RPMI7951 (cell line): ENCODE data around the gene RASGRF1. TPM values are rescaled to one million over a fixed set of nuclear protein-coding genes. Genes with fewer than 3 reads are reported as not detected.
"Not testable (repeated sequence)": the region's sequence is repeated elsewhere in the genome, so short reads cannot be mapped to it uniquely, and the experiment has no call there.

Experiments used
- DNase-seq: peaks from one replicate; pipeline ENCODE4 v3.0.0-alpha.2; 2012; ENCODE audit warnings: low read depth
- total RNA-seq: library from RNA; depleted of rRNA; stranded (reverse); fragments of >200 nt; shearing (Covaris generic); gene quantifications from 2 replicates; pipeline ENCODE4 v1.2.3, GENCODE V29; 2014

Gene RASGRF1
- total RNA-seq, 1 experiment from 2014 or later, result 8.7 TPM

DNA sequence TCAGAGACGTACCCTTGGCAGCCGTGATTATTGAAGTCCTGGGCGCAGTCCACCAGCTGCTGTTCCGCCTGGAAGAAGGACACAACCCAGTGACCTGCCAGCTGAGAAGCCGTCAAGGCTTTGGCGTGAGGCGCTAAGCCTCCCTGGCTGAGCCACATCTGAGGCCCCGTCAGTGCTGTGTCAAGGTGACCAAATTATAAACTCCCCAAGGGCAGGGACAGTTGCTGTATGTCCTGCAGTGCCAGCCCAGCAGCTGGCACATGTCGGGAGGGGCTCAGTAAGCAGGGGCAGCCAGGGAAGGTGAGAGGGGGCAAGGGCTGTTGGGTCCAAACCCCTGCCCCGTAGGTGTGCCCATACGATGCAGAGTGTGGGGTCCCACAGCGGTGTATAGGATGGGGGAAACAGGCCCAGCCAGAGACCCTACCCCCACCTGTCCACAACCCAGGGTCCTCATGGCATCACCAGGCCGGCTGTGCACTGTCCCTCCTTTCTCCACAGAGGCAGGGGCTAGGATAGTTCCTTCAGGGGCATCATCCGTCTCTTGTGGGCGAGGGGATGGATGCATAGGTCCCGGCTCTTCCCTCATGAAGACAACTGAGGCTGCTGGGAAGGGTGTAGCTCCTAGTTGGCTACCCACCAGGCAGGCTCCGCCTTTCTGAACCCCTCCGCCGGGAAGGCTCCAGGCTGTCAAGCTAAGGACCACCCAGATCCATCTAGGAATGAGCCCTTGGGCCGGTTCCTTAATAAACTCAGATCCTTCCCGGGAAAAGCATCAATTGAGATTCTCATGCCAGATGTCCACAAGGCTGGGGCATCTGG, 158.9 kb downstream of the RASGRF1 start:
- DNase-seq, result no peak

DNA sequence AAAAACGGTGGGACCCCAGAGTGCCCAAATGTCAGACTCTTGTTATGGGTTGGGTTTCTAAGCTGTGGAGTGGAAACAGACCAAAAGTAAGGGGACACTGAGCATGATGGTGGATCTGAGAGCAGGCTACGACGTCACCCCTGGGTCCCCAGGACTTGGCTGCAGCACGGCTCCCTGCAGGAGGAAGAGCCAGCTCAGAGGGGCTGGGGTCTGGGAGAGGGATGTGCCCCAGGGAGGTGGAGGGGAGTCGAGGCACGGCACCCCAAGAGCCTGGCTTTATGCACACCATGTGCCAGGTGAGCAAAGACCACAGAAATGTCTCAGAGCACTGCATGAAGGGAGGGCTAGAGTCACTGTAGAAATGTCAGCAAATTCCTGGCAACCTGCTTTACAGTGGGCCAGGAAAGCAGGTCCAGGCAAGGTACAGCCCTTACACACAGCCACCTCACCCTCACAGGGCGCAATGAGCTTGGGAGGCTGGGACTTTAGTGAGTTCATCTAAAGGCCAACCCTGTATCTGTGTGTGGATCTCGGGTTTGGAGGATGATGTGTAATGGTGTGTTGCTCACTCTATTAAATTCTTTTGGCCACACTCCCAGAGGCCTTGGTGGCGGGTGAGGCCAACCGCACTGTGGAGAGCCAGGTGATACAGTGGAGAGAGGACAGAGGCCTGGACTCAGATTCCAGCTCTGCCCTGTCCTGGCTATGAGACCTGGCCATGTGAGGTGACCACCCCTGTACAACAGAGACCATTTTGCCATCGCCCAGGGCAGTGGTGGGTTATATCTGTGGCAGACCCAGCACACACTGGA, 159.8 kb downstream of the RASGRF1 start:
- peak; percentile 95 for DNase-seq

DNA sequence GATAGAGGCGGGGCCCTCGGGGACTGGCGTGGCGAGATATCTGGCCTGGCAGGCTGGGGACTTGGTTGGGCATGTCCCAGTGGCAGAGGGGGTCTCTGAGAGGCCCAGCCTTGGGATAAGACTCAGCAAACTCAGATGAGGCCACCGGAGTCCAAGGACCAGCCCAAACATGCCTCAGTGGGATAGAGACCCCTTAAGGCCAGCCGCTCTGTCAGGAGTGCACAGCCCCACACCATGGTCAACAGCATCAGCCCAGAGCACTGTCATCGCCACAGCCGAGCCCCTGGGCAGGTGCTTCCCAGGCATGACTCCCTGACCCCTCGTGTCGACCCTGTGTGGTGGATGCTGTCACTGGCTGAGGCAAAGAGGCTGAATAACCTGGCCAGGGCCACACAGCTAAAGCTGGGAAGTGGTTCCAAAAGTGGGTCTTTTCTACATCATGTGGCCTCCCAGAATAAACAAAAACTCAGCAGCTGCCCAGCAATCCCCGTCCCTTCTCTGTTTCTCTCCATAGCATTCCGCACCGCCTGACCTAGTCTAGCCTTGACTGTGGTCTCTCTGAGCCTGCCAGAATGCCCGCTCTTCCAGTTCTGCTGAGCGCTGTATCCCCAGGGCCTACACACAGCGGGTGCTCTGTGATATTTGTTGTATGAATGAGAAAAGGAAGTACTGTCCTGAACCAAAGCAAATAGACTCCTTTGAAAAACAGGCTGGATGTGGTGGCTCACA, 160.9 kb downstream of the RASGRF1 start:
- peak; percentile 48 for DNase-seq

DNA sequence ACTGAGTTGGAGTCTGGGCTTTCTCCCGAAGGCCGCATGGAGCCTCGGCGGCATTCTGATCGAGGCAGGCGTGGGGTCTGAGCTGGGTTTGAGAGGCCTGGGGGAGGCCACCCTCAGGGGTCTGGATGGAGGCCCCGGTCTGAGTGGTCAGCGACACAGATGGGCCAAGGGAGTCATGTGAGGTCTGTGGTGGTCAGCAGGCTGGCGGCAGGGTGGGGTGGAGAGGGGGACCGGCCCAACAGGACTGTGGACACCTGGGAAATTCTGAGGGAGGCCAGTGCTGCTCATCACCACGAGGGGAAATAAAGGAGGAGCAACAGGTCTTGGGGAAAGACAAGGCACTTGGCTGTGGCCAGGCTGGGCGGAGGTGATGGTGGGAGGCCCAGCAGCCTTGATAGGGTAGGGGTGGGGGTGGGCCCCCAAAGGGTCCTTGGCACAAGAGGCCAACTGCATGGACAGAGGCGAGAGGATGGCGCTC, 161.9 kb downstream of the RASGRF1 start:
- DNase-seq, result no peak

DNA sequence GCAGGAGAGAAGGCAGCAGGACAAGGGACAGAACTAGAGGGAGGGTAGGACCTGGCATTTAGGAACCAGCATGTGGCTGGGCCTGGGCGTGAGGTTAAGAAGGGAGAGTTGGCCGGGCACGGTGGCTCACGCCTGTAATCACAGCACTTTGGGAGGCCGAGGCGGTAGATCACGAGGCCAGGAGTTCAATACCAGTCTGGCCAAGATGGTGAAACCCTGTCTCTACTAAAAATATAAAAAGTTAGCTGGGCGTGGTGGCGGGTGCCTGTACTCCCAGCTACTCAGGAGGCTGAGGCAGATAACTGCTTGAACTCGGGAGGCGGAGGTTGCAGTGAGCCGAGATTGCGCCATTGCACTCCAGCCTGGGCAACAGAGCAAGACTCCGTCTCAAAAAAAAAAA, 162.4 kb downstream of the RASGRF1 start:
- not testable (repeated sequence) for DNase-seq

DNA sequence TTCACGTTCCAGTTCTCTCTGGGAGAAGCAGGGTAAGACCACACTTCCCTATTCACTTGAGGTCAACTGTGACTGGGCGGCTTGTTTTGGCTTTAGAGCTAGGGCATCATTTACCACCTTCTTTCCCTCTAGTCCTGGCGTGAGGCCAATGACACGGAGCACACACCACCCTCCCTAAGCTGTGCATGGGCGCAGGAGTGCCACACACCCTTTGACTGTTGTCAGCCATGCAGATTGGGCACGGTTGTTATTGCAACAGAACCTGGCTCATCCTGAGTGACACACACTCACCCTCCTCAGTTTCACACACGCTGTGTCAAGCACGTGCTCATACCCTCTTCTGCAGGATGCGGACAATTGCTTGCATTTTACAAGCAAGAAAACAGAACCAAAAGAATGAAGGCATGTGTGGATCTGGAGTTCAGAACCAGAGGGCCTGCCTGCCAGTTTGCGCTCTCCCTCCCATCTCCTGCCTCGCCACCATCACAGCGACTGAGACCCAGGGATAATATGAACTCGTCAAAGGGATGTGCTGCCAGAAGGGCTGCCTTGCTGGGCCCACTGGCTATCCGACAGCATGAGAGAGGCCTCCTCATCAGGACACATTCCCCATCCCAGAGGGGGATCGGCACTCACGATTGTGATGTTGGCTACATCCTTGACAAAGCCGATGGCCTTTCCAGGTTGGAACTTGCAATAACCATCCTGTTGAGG, 163.3 kb downstream of the RASGRF1 start:
- no peak for DNase-seq

DNA sequence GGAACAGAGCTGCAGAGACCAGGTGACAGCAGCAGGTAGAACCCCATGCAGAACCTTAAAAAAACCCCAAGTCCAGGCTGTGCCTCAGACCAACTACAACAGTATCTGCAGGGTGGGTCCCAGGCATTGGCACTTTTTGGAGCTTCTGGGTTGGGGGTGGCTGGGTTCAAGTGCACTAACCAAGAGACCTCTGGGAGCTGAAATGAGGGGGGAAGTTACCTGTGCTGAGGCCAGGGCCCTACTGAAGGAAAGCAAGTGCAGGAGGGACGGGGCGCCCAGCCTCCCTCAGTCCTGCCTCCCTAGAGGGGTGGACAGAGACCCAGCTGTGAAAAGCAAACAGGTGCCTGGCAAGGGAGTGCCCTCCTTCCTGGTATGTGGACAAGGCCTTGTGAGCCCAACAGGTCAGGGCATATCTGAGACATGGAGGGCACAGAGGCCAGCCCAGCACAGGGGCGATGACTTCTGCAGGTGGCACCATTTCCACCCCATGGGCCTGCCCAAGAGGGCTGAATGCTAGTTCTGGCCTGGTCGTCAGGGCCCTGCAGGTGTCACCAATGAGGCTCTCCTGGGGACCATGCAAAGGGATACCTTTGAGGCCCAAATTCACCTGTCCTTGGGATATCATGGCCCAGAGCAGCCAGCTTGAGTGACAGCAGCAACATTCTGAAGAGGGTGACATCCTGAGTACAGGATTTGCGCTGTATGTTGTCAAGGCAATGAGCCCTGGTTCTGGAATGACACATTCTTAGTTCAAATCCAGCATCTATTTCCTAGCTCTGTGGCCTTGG, 164.4 kb downstream of the RASGRF1 start:
- no peak for DNase-seq

DNA sequence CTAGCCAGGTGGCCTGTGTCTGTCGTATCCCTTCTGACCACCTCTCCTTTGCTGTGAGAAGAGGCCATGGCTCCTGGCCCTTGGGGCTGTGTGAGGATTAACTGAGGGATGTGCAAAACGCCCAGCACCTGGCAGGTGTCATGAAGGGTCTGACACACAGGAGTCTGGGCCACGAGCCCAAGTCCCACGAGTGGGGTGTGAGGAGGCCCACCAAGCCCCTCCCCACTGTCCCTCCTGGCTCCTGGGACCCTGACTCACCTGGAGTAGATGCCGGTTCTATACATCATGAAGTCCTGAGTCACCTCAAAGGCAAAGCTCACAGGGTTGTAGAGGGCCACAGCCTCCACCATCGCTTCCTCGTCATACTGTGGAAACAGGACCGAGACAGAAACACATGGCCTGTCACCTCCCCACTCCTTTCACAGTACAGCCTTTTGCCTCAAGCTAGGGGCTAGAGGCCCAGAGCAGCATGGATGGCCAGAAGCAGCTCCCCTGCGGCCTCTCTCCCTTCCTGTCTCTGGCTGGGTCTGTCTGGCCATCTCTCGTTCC, 165.4 kb downstream of the RASGRF1 start:
- DNase-seq, result no peak

DNA sequence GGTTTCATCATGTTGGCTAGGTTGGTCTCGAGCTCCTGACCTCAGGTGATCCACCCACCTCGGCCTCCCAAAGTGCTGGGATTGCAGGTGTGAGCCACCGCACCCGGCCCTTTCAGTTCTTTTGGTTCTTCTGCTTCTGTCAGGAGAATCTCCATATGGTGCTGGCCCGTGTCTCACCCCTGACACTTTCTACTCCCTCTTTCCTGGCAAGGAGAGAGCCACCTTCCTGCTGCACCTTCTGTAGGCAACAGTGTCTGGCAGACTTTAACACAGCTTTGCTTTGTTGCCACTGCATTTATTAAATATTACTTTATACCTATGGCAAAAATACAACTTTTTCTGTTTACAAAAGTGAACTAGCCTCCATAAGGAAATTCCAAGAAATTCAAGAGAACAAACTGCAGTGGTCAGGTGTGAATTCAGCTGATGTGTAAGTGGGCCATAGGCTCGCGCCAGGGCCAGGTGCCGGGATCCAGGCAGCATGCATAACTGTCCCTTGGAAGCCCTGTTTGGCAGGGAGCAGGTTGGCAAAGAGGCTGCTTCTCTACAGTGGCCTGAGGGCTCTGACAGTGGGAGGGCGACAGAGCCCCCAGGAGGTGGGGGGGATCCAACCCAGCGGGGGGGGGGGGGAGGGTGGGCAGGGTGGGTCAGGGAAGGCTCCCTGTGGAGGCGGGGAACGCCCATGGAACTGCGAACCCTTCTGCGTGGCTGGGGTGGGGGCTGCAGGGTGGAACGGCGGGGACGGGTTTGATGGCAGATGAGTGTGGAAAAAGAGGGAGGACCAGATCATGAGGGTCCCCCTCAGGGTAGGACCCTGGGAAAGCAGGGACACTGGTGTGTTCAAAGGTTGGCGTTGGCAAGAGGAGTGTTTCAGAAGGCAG, 166.9 kb downstream of the RASGRF1 start:
- no peak for DNase-seq

DNA sequence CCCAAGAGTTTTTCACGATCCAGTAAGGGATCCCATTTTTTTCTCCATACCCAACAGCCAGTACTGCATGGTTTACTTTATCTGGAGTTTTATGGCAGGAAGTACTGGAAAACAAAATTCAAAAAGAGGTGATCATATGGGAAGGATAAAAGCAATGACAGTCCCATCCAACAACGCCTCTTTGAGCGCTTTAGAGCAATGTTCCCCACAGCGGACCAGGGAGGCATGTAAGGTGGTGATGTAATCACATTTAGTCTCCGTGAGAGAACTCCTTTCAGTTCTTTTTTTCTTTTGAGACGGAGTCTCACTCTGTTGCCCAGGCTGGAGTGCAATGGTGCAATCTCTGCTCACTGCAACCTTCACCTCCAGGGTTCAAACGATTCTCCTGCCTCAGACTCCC, 167.6 kb downstream of the RASGRF1 start:
- DNase-seq, result no peak

DNA sequence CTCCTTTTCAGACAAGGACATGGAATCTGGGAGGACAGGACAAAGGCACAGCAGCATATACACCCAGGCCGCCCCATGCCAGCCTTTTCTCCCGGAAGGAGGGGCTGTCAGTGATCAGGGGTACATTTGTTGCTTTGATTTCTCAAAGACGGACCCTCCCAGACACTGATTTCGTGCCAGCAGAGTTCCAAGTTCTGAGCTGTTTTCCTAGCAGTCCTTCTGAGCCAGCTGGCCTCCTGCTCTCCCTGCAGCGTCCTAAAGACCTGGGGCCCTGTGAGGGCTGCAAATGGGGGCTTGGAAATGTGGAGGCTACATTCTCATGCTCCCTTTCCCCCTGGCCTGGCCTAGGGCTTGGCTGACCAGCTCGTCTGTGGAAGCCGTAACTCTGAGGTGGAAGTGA, 168.1 kb downstream of the RASGRF1 start:
- DNase-seq, result no peak

DNA sequence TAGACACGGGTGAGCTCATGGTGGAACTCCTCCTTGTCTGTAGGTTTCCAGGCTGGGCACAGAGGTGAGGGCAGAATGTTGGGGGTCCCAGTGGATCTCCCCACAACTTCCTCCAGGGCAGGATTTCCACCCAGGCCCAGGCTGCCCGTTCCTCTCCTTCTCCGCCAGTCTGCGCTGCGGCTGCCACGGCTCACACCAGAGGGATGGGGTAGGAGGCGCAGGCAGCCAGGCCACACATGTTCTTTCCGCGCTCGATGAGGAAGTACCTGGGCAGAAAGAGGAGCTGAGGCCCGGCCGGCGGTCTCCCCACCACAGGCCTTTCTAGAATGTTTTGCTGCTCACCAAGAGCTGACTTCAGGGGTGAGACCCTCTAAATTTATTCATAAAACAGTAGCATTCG, 168.6 kb downstream of the RASGRF1 start:
- no peak for DNase-seq

DNA sequence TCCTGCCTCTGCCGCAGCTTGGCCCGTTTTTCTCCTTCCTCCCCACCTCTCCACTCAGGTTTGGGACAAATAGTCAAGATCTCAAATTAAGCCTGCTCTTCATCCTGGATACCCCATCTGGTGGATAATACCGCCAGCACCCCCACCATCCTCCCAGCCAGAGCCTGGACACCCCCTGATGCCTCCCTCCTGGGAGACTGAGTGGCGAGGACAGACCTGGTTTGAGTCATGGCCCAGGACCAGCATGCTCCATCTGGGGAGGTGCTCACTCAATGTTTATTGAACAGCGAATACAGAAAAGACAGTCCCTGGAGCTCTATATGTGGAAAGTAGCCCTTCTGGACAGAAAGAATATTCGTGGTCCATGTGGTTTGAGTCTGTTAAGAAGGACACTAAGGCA, 169.1 kb downstream of the RASGRF1 start:
- no peak for DNase-seq

DNA sequence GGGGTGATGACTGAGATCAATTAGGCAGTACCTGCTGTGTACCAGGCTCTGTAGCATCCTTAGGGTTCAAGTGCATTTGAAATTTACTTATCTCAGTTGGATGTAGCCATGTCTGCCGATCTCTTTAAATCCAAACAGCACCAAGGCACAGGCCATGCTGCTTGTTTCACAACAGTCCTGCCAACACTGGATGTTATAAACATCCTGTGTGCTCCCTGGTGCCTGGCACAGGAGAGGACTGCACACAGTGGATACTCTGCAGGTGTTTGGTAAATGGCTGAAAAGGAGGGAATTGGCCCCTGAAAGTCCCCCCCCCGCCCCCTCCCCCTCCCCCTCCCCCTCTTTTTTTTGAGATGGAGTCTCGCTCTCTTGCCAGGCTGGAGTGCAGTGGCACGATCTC, 172.7 kb downstream of the RASGRF1 start:
- DNase-seq, result no peak

DNA sequence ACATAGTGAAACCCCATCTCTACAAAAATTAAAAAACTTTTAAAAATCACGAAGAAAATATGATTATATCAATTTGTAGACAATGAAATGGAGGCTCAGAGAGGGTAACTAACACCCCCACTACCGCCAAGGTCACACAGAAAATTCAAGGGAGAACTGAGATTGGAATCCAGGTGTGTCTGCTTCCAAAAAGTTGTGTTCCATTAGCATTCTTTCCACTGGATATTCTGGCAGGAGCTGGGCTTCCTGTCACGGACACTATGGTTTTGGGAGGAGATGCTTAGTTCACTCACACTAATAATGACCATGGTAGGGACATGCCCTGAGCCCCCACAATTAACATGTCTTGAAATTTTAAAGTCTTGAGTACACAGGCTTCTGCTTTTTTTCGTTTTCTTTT, 174.5 kb downstream of the RASGRF1 start:
- no peak for DNase-seq

DNA sequence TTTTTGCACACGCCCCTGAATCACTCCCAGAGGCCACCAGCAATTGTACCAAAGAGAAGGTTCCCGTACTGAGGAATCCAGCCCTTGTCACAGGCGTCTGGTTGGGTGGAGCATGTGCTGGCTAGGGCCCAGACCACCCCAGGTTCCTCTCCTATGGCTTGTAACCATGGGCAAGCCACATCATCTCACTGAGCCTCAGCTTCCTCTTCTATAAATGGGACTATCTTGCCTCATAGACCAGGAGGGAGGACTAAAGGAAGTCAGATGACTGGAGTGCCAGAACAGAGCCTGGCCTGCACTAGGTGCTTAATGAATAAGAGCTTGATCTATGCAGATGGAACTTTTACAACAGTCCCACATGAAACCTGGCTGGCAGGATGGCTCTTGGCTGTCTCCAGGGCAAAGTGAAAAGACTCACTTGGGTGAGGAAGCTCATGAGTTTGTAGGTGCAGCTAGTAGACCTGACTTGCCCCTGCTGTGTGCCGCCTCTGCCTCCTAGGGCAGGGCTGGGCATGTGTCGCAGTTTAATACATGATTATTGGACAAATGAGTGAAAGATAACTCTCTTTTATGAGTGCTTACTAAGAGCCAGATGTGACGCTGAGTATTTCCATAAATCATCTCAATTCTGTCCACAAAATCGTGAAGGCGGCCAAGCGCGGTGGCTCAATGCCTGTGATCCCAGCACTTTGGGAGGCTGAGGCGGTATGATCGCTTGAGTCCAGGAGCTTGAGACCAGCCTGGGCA, 175.1 kb downstream of the RASGRF1 start:
- peak; percentile 29 for DNase-seq

DNA sequence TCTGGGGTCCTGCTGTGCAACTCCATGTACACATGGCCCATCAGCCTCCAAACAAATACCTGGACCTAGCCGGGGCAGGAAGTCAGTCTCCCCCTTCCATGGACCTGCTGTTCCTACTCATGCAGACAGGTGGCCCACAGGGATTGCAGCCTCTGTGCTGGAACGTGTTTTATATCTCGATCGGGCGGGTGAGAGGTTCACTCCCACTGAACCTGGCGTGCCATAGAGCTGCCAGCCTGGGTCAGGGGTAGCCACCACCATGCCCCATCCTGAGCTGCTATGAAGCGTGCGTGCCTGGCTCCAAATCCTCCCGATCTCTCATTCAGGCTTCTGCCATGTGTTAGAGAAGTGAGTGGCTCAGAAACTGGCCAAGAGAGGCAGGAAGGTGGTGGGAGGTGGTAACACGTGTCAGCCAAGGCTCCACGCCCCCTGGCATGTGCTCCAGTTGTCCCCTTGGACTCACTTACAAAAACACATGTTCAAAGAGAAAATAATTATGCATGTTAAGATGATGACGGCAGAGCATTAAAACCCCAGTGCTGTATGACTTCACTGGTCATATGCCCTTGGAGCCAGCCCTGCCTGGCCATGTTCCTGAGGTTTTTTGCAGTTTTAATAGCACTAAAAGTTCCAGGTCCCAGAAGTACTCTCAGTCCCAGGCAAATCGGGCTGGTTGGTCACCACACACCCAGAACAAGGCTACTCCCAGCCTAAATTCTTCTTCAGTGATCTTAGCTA, 176.4 kb downstream of the RASGRF1 start:
- DNase-seq, result no peak

DNA sequence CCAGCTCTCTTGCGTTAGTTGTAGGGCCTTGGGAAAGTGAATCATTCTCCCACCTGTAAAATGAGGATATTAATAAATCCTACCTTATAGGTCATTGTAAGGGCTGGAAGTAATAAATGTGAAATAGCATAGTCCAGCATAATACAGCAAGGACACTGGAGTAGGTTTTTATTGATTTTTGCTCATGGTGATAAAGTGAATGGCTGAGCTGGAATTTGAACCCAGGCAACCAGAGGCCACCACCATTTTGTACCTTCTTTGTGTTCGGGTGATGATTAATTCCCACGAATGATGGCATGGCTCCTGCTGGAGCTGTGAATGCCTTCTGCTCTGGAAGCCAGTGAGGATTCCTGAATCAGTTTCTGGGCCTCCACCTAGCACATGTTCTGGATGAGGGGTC, 177.6 kb downstream of the RASGRF1 start:
- DNase-seq, result no peak
